Activated naive CD4-positive, alpha-beta T cell treated with anti-CD3 and anti-CD28 coated beads, Interleukin-2, amount 50 U/mL, for 24 hours (primary cell): ENCODE data around the gene ST3GAL3.
"Not testable (repeated sequence)": the region's sequence is repeated elsewhere in the genome, so short reads cannot be mapped to it uniquely, and the experiment has no call there.

Experiments used
- H3K27ac Mint-ChIP-seq: one replicate; pipeline ENCODE4 v1.8.0; 2021; ENCODE audit warnings: mild to moderate bottlenecking, mixed read lengths
- H3K27me3 Mint-ChIP-seq: one replicate; pipeline ENCODE4 v1.8.0; 2021; ENCODE audit warnings: mixed read lengths
- H3K36me3 Mint-ChIP-seq: one replicate; pipeline ENCODE4 v1.8.0; 2021; ENCODE audit warnings: mixed read lengths
- H3K4me1 Mint-ChIP-seq: one replicate; pipeline ENCODE4 v1.8.0; 2021; ENCODE audit warnings: mixed read lengths
- H3K4me3 Mint-ChIP-seq: one replicate; pipeline ENCODE4 v1.8.0; 2021; ENCODE audit warnings: mild to moderate bottlenecking, mixed read lengths
- H3K9me3 Mint-ChIP-seq: one replicate; pipeline ENCODE4 v1.8.0; 2021; ENCODE audit warnings: mixed read lengths

ST3GAL3 gene

GRCh38 chr1:43764581-43764980 lies 57.2 kb downstream of the ST3GAL3 start:
- H3K4me3 Mint-ChIP-seq: no peak overlapping the region
- H3K36me3 Mint-ChIP-seq: no peaks in the 10 kb centered on the region
- no peak overlapping the region for H3K27ac Mint-ChIP-seq

GRCh38 chr1:43766086-43766784 lies 58.9 kb downstream of the ST3GAL3 start:
- H3K9me3 Mint-ChIP-seq: no peaks in the 10 kb centered on the region
- H3K27ac Mint-ChIP-seq: no peak overlapping the region
- H3K27me3 Mint-ChIP-seq: no peaks in the 10 kb centered on the region
- H3K4me1 Mint-ChIP-seq: peaks cover 13% of the 10 kb centered on the region
- H3K4me3 Mint-ChIP-seq: no peak overlapping the region
- H3K36me3 Mint-ChIP-seq: no peaks in the 10 kb centered on the region

More at GRCh38 chr1:43764581-43764980, 57.2 kb downstream of the ST3GAL3 start:
- H3K9me3 Mint-ChIP-seq: no peaks in the 10 kb centered on the region
- peaks cover 10% of the 10 kb centered on the region for H3K4me1 Mint-ChIP-seq
- H3K27me3 Mint-ChIP-seq: no peaks in the 10 kb centered on the region

DNA sequence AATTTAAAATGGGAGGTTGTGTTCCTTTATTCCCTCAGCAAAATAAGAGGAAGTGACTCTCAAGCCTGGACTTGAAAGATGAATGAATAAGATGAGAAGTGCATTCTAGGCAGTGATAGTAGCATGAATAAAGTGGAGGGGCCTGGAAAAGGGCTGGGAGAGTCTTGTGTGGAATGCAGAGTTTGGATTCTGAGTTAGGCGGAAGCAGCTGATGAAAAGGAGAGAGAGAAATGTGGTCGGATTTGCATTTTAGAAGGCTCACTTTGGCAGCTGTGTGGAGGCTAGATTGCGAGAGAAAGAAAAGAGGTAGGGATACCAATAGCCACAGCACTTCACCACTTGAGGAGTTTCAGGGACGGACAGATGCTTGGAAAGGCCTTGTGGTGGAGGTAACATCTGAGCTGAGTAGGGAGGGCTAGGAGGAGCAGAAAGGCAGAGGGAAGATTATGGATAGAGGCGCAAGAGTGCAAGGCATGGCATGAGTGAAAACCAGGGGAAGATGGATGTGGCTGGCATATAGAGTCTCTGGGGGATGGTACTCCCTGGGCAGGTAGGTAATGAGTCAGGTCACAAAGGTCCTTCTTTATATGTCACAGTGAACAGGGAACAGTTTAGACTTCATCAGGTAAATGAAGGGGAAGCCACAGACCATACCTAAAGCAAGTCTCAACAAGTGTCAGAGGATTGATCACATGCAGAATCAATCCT lies 59.6 kb downstream of the ST3GAL3 start:
- Mint-ChIP-seq H3K4me3 (no peak overlapping the region), H3K27me3 (no peaks in the 10 kb centered on the region), H3K36me3 (no peaks in the 10 kb centered on the region), H3K27ac (no peak overlapping the region), H3K9me3 (no peaks in the 10 kb centered on the region), H3K4me1 (peaks cover 13% of the 10 kb centered on the region)

DNA sequence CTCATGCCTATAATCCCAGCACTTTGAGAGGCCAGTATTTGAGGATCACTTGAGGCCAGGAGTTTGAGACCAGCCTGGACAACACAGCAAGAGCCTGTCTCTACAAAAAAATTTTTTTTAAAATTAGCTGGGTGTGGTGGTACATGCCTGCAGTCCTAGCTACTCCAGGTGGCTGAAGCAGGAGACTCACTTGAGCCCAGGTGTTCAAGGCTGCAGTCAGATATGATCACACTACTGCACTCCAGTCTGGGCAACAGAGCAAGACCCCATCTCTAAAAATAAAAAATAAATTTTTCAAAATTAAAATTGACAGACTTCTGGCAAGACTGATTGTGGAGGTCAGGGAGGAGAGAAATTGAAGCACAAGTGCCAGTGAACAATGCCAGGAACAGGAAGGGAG lies 60.8 kb downstream of the ST3GAL3 start:
- Mint-ChIP-seq H3K4me3 (no peak overlapping the region), H3K9me3 (no peaks in the 10 kb centered on the region), H3K36me3 (peaks cover 2% of the 10 kb centered on the region), H3K4me1 (peaks cover 11% of the 10 kb centered on the region), H3K27ac (no peak overlapping the region), H3K27me3 (no peaks in the 10 kb centered on the region)

DNA sequence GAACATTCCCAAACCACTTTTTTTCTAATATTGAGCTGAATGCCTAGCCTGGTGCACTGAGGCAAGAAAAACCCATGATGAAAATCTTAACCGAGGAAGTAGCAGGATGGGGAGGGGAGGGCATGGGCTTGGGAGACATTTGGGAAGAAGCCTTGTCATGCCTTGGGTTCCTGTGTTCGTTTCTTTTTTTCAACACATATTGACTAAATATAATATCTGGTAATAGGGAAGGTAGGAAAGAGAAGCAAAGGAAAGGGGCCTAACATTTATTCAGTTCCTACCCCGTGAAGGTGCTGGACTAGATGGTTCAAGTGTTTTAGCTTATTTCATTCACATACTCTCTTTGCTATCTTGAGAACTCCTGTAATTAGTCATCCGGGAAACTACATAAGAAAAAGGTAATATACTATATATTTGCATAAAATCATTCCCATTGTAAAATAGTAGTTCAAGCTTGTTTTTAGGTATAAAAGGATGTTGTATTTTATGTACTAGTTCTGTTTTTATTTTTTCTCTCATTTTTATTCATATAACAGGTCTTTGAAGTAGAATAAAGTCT lies 62.1 kb downstream of the ST3GAL3 start:
- no peaks in the 10 kb centered on the region for H3K9me3 Mint-ChIP-seq
- H3K27ac Mint-ChIP-seq: no peak overlapping the region

DNA sequence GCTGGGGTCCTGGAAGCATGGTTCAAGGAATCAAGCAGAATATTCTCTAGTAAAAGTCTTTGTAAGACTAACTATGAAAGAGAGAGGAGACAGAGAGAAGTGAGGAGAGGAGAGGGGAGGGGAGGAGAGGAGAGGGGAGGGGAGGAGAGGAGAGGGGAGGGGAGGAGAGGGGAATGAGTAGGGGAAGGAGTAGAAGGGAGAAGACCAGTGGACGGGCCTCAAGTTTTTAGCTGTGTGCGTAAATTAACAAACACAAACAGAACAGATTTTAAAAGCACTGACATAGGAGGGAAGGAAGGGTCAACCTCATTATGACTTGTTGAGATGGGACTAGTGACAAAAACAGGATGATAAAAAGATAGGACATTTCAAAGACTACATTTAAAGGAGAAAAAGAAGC lies 62.8 kb downstream of the ST3GAL3 start:
- H3K4me3 Mint-ChIP-seq: no peak overlapping the region
- H3K4me1 Mint-ChIP-seq: peaks cover 6% of the 10 kb centered on the region
- H3K9me3 Mint-ChIP-seq: no peaks in the 10 kb centered on the region
- H3K27me3 Mint-ChIP-seq: no peaks in the 10 kb centered on the region
- peaks cover 11% of the 10 kb centered on the region for H3K36me3 Mint-ChIP-seq
- no peak overlapping the region for H3K27ac Mint-ChIP-seq

More for the DNA sequence above, 62.1 kb downstream of the ST3GAL3 start:
- Mint-ChIP-seq H3K4me3 (no peak overlapping the region), H3K4me1 (peaks cover 6% of the 10 kb centered on the region), H3K27me3 (no peaks in the 10 kb centered on the region), H3K36me3 (peaks cover 8% of the 10 kb centered on the region)

DNA sequence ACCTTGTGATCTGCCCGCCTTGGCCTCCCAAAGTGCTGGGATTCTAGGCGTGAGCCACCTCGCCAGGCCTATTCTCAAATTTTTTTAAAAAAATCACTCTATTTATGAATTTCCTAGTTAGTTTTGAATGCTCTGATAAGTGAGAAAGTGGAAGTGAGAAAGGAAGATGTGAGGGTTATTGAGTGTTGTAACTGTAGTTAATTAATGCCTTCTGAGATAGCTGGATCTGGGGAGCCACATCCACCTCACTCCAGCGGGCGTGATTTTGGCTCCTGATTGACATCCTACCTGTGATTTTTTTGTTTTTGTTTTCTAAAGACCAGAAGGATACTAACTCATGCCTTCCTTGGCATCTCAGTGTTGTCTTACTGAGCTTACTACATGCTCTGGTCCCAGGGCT lies 65.6 kb downstream of the ST3GAL3 start:
- no peaks in the 10 kb centered on the region for H3K27me3 Mint-ChIP-seq
- H3K9me3 Mint-ChIP-seq: no peaks in the 10 kb centered on the region
- H3K36me3 Mint-ChIP-seq: peaks cover 22% of the 10 kb centered on the region
- H3K4me3 Mint-ChIP-seq: no peak overlapping the region
- no peak overlapping the region for H3K27ac Mint-ChIP-seq
- peaks cover 6% of the 10 kb centered on the region for H3K4me1 Mint-ChIP-seq

GRCh38 chr1:43773821-43774220 lies 66.5 kb downstream of the ST3GAL3 start:
- Mint-ChIP-seq H3K9me3 (no peaks in the 10 kb centered on the region), H3K36me3 (peaks cover 24% of the 10 kb centered on the region)

GRCh38 chr1:43774359-43774758 lies 67.0 kb downstream of the ST3GAL3 start:
- Mint-ChIP-seq H3K27me3 (no peaks in the 10 kb centered on the region), H3K9me3 (peaks cover 2% of the 10 kb centered on the region), H3K36me3 (peaks cover 26% of the 10 kb centered on the region), H3K4me1 (peaks cover 7% of the 10 kb centered on the region), H3K27ac (no peak overlapping the region), H3K4me3 (no peak overlapping the region)

More at GRCh38 chr1:43773821-43774220, 66.5 kb downstream of the ST3GAL3 start:
- Mint-ChIP-seq H3K27ac (no peak overlapping the region), H3K27me3 (no peaks in the 10 kb centered on the region), H3K4me3 (no peak overlapping the region), H3K4me1 (peaks cover 6% of the 10 kb centered on the region)

DNA sequence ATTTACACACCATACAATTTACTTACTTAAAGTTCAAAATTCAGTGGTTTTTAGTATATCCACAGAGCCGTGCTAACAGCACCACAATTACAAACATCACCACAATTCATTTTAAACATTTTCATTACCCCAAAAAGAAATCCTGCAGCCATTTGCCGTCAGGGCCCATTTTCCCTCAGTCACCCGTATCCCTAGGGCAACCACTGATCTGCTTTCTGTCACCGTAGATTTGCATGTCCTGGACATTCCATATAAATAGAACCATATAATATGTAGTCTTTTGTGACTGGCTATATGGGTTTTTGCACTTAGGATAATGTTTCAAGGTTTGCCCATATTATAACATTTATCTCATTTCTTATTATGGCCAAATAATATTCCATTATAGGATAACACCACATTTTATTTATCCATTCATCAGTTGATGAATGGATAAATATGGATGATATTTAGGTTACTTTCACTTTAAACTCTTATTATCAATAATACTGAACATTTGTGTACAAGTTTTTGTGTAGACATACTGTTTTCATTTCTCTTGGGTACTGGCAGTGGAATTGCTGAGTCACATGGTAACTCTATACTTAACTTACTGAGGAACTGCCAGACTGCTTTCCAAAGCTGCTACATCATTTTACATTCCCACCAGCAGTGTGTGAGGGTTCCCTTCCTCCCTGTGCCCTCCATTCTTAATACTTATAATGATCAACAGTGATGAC lies 68.9 kb downstream of the ST3GAL3 start:
- Mint-ChIP-seq H3K4me1 (peaks cover 7% of the 10 kb centered on the region), H3K4me3 (no peak overlapping the region), H3K27me3 (no peaks in the 10 kb centered on the region), H3K36me3 (peaks cover 40% of the 10 kb centered on the region), H3K9me3 (peaks cover 13% of the 10 kb centered on the region), H3K27ac (no peak overlapping the region)

GRCh38 chr1:43777916-43778315 lies 70.6 kb downstream of the ST3GAL3 start:
- Mint-ChIP-seq H3K9me3 (peaks cover 13% of the 10 kb centered on the region), H3K36me3 (peaks cover 41% of the 10 kb centered on the region)
- not testable (repeated sequence) for H3K4me1 Mint-ChIP-seq, H3K27ac Mint-ChIP-seq, H3K27me3 Mint-ChIP-seq, H3K4me3 Mint-ChIP-seq

- no peak overlapping the region for H3K4me3 Mint-ChIP-seq
- H3K4me1 Mint-ChIP-seq: peaks cover 17% of the 10 kb centered on the region
- H3K27me3 Mint-ChIP-seq: no peaks in the 10 kb centered on the region
- H3K9me3 Mint-ChIP-seq: peaks cover 13% of the 10 kb centered on the region
- no peak overlapping the region for H3K27ac Mint-ChIP-seq
- H3K36me3 Mint-ChIP-seq: peaks cover 36% of the 10 kb centered on the region
These were observed 71.9 kb downstream of the ST3GAL3 start for GRCh38 chr1:43779266-43779665.

GRCh38 chr1:43779805-43780403 lies 72.6 kb downstream of the ST3GAL3 start:
- Mint-ChIP-seq H3K4me1 (peaks cover 17% of the 10 kb centered on the region), H3K9me3 (peaks cover 13% of the 10 kb centered on the region), H3K27me3 (no peaks in the 10 kb centered on the region), H3K4me3 (no peak overlapping the region), H3K27ac (no peak overlapping the region), H3K36me3 (peaks cover 34% of the 10 kb centered on the region)

GRCh38 chr1:43781574-43781973 lies 74.2 kb downstream of the ST3GAL3 start:
- Mint-ChIP-seq H3K27me3 (no peaks in the 10 kb centered on the region), H3K4me3 (no peak overlapping the region), H3K27ac (no peak overlapping the region), H3K36me3 (peaks cover 31% of the 10 kb centered on the region), H3K9me3 (peaks cover 13% of the 10 kb centered on the region), H3K4me1 (peaks cover 17% of the 10 kb centered on the region)

GRCh38 chr1:43783096-43783670 lies 75.8 kb downstream of the ST3GAL3 start:
- Mint-ChIP-seq H3K36me3 (peaks cover 20% of the 10 kb centered on the region), H3K27me3 (no peaks in the 10 kb centered on the region), H3K9me3 (peaks cover 13% of the 10 kb centered on the region), H3K27ac (no peak overlapping the region), H3K4me1 (peaks cover 17% of the 10 kb centered on the region), H3K4me3 (no peak overlapping the region)
